Skin epidermis (tissue), 12 donors: Measurements from ENCODE around the gene RHOJ.

Experiments
- H3K27ac ChIP-seq, 21 experiments: fragments of 200-600 bp; sonication (generic) in 11 of 21; one replicate each; pipeline ENCODE4 v1.5.0; 2020; ENCODE audit warnings: mild to moderate bottlenecking in 3 of 21, inconsistent platforms in 2 of 21, moderate library complexity in 2 of 21
- H3K4me3 ChIP-seq, 7 experiments: fragments of 200-600 bp; sonication (generic) in 2 of 7; one replicate each; pipeline ENCODE4 v1.5.0; 2020; ENCODE audit warnings: inconsistent platforms in 2 of 7, mild to moderate bottlenecking in 2 of 7, moderate library complexity in 1 of 7

The RHOJ gene

GRCh38 chr14:63342371-63342770 lies 138.1 kb downstream of the RHOJ start:
- H3K4me3 ChIP-seq: no peak overlapping the region
- H3K27ac ChIP-seq: no peak overlapping the region
